GM21717 (cell line): Measurements from ENCODE around the gene TAF4.

Source experiments
- ATAC-seq: cut with Tn5 transposase; IDR thresholded peaks from one replicate; pipeline ENCODE4 v1.9.1; 2021; ENCODE audit warnings: mild to moderate bottlenecking, moderate library complexity; ENCODE audit not compliant: unreplicated experiment

TAF4 gene

DNA sequence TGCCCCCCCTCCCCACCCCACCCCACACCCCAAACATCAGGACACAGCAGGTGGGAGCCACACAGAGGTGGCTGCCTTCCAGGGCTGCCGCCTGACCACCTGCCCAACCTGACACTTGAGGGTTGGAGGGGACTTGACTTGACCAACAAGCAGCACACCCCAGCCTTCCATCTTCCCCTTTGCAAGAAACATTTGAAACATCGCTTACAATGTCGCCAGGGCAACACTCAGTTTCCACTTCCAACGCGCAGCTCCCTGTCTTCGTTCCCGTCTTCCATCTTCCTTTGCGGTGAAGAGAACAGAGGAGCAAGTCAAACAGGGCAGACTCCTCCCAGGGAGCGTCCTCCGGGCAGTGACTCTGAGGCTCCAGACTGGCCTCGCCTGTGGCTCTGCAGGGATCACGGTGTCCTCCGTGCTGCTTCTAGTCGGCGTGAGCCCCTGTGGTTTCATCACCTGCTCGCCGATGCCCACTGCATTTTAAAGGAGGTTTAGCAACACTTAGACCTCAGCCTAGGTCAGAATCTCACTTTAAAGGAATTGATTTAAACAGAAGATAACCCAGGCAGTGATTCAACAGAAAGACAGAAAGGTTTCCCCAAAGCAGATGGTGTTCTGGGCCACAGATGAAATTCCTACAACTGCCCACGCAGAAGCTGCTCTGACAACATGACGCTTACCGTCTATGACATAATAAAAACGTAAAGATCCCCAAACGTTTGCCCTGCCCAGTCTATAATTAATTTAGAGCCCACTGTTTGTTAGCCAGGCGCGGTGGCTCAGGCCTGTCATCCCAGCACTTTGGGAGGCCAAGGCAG, 130.8 kb downstream of the TAF4 start:
- ATAC-seq: no peak

DNA sequence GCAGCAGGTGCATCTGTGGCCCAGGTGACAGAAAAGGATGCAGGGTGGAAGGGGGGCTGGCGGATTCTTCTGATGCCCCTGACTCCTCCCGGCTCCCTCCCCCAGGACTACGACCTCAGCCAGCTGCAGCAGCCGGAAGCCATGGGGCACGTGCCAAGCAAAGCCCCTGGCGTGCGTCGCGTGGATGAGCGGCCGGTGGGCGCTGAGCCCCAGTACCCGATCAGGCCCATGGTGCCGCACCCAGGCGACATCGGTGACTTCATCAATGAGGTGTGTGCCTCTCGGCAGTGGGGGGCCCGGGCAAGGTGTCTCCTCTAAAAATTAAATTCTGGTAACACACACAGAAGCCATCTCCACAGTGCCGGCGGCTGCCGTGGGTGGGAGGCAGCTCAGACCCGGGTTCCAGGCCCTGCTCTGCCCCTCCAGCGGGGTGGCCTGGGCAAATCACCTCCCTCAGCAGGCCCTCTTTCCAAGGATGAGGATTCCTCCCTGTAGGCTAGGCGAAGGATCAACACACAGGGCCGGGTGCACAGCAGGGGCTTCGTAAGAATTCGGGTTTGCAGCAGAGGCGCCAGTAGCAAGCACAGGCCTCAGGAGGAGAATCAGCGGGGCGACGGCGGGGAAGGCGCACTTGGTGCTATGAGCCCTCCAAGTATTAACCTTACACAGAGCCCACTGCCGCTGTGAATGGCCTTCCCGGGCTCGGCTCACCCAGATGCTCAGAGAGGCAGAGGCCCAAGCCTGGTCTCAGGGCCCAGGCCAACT, 131.5 kb downstream of the TAF4 start:
- ATAC-seq: no peak

DNA sequence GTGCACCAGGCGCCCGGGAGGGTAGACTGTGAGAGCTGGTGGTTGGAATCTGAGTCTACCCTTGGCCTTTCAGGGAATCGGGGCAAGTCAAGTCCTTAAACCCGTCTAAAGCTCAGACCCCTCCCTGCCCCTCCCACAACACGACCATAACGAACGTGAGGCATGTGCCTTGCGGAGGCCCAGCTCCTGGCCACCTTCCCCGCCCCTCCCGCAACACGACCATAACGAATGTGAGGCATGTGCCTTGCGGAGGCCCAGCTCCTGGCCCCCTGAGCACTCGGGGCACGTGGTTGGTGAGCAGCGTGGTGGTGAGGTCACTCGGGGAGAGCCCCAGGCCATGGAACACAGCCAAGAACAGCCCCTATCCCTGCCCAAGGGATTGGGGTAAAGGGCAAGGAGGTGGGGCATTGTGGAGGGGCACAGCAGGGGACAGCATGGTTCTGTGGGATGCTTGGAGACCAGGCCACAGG, 132.2 kb downstream of the TAF4 start:
- ATAC-seq: no peak

DNA sequence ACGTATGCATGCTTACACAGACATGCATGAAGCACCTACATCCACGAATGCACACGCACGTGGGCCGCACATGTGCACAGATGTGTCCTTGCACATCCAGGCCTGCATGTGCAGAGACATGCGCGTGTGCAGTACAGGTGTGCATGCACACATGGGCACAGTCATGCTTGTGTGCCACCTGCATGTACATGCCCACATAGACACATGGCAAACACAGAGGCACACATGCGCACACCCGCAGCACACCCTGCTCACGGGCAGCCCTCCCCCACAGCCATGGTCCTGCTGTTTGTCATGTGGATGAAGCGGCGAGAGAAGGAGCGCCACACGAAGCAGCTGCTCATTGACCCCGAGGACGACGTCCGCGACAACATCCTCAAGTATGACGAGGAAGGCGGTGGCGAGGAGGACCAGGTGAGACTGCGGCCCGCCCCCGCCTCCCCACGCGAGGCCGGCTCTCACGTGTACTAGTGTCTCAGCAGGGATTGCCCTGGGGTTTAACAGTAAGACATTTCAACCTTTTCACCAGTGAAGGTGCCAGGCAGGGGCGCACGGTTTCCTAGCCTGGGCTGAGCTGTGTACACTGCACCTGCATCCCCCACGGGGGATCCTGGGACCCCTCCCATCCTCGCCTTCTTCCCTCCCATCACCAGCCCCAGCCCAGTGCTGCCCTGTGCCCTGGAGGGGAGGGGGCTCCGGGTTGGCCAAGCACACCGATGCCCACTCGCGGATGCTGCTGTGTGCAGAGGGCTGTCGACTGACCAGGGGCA, 132.8 kb downstream of the TAF4 start:
- ATAC-seq: no peak

DNA sequence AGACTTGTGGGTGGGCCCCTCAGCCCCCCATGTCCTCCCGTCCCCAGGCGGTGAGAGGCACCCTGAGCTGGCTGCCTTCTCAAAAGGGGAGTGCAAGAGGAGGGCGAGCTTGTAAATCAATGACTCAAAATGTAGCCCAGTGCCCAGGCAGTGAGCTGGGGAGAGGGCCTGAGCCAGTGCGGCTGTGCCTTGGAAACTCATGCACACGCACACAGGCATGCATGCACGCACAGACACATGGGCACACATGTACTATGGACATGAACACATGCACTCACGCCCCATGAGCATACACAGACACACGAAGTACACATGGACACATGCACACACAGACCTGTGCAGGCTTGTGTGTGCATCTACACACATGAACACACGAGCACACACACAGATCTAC, 133.5 kb downstream of the TAF4 start:
- ATAC-seq: no peak

GRCh38 chr20:61931476-61932198, 134.0 kb downstream of the TAF4 start:
- no peak for ATAC-seq

DNA sequence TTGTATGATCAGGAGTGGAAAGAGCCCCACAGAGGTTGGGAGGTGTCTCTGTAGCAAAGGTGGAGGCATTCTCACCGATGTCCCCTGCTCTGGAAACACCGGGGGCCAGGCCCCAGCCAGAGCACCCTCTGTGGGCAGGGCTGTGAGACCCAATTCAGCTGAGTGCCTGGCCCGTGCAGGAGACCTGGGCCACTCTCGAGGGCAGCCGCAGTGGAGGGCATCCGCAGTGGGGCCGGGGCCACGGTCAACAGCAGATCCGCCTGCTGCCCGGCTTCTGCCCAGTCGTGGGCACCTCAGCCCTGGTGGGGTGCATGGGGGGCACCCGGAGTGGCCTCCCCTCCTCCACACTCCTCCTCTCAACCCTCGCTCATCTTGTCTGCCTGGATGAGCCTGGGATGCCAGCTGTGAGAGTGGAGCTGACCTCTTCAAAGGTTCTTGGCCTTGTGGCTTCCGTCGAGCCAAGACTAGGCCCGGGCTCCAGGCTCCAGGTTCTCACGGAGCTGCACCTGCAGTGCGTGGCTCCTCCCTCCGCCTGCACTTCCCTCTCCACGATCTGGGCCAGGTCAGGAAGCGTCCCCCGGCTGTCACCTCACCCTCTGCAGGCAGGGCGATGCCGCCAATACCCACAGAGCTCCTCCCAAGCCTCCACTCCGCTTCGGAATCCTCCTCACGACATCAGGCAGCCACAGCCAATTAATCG, 134.8 kb downstream of the TAF4 start:
- ATAC-seq: no peak

- ATAC-seq: no peak
Observed at GRCh38 chr20:61929971-61930666, 135.6 kb downstream of the TAF4 start.

- no peak for ATAC-seq
Observed at GRCh38 chr20:61929561-61929960, 136.1 kb downstream of the TAF4 start.

DNA sequence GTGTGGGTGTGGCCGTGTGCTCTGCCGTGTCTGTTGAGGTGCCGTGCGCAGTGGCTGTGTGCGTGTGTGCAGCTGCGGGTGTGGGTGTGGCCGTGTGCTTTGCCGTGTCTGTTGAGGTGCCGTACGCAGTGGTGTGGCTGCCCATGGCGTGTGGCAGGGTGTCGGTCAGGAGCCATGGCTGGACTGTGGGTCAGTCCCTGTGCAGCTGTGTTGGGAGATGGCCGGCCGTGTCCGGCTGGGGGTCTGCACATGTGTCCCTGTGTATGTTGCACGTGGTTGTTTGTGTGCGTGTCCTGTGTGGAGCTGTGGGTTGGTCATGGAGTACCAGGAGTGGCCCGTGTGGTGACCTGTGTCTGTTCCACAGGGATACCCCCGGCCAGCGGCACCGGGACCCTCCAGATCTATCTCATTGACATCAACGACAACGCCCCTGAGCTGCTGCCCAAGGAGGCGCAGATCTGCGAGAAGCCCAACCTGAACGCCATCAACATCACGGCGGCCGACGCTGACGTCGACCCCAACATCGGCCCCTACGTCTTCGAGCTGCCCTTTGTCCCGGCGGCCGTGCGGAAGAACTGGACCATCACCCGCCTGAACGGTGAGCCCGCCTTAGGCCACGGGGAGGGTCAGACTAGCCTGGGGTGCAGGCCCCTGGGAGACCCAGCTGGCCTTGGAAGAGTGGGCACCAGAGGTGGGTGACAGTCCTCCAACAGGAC, 137.7 kb downstream of the TAF4 start:
- ATAC-seq: no peak

DNA sequence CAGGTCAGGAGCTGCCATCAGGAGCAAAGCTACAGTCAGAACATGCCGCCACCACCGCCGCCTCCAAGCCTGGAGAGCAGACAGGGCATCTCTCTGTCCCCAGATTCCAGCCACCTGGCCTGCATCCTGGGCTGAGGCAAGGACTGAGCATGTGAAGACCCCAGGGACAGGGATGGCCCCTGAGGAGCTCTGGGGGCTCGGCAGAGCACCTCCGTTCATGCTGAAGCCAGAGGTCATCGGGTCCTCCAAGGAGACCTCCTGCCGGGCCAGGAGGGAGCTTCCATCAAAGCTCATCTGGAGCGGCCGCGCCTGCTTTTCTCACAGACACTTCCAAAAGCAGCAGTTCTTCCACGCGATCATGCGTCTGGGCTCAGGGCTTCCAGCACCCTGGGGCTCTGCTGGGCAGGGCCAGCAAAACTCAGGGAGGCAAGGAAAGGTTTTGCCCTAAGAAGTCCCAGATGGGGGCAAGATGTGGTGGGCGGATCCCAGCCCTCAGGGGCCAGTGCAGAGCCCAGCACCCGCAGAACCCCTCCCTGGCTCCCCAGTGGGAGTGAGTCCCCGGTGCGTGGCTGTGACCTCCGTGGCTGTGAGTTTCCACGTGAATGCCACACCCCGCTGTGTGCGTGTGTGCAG, 138.4 kb downstream of the TAF4 start:
- no peak for ATAC-seq

DNA sequence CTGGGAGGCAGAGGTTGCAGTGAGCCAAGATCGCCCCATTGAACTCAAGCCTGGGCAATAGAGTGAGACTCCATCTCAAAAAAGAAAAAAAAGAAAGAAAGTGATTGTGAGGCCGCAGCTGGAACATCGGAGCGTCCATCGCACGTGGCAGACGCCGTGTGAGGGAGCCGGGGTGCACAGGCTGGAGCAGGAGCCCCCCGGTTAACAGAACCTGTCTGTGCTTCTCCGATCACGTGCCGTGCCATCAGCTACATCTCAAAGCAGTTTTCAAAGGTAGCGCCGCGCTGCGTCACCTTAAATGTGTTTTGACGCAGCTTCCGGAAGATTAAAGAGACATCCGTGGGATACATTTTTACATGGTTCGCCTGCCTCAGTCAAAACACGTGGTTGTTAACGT, 138.9 kb downstream of the TAF4 start:
- ATAC-seq: no peak

- ATAC-seq: no peak
Observed at GRCh38 chr20:61926253-61926613, 139.4 kb downstream of the TAF4 start.

- no peak for ATAC-seq
Observed at GRCh38 chr20:61925555-61926252, 140.0 kb downstream of the TAF4 start.

DNA sequence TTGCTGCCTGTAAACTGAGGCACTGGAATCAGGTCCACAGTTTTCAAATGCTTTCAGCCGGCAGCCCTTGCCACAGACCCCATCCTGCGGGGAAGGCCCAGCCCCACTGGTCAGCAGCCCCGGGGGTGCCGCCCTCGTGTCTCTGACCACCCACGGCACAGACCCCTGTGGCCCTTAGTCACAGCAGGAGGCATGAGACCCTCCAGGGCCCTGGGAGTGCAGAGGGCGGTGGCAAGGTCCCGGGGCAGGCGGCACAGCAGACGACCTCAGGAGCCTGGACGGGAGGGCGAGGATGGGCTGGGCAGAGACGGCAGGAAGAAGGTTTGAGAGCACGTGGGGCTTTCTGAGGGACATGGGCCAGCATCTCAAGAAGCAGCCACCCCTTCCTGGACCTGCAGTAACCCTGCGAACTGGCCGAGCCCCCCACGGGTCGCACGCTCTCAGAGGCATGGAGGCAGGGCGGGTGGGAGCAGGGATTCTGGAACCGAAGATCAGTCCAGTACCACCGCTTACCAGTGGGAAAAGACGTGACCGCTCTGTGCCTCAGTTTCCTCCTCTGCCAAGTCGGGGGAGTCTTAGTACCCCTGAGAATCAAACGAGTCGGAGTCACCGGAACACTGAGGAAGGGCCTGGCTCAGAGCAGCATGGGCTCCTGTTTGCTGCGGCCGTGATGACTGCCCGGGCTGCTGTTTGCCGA, 140.7 kb downstream of the TAF4 start:
- ATAC-seq: no peak
